Activated naive CD8-positive, alpha-beta T cell treated with anti-CD3 and anti-CD28 coated beads, Interleukin-2, amount 50 U/mL, for 16 hours (primary cell): ENCODE results near the gene TMC7.
"Not testable (repeated sequence)": the region's sequence is repeated elsewhere in the genome, so short reads cannot be mapped to it uniquely, and the experiment has no call there.

ENCODE experiments used
- DNase-seq: peaks from one replicate; pipeline ENCODE4 v3.0.0-alpha.2; 2020; ENCODE audit warnings: low read depth, low spot score

The TMC7 gene

GRCh38 chr16:18979936-18980335 lies 3.8 kb upstream of the TMC7 start:
- no peak for DNase-seq

GRCh38 chr16:18984435-18985005 lies 786 bp downstream of the TMC7 start:
- DNase-seq: no peak

GRCh38 chr16:18985256-18985655 lies 1.5 kb downstream of the TMC7 start:
- not testable (repeated sequence) for DNase-seq

GRCh38 chr16:18991731-18992130 lies 8.0 kb downstream of the TMC7 start:
- not testable (repeated sequence) for DNase-seq

- not testable (repeated sequence) for DNase-seq
These were observed 9.8 kb downstream of the TMC7 start for GRCh38 chr16:18993531-18993930.

- DNase-seq: not testable (repeated sequence)
These were observed 10.4 kb downstream of the TMC7 start for GRCh38 chr16:18994181-18994580.

- not testable (repeated sequence) for DNase-seq
These were observed 11.7 kb downstream of the TMC7 start for GRCh38 chr16:18995406-18995805.

GRCh38 chr16:18996536-18996935 lies 12.8 kb downstream of the TMC7 start:
- DNase-seq: not testable (repeated sequence)

GRCh38 chr16:18997001-18997400 lies 13.3 kb downstream of the TMC7 start:
- DNase-seq: not testable (repeated sequence)

- DNase-seq: no peak
These were observed 15.3 kb downstream of the TMC7 start for GRCh38 chr16:18999045-18999393.

- DNase-seq: no peak
These were observed 18.1 kb downstream of the TMC7 start for GRCh38 chr16:19001788-19002187.

- no peak for DNase-seq
These were observed 20.2 kb downstream of the TMC7 start for GRCh38 chr16:19003935-19004334.

GRCh38 chr16:19005561-19006445 lies 22.1 kb downstream of the TMC7 start:
- DNase-seq: no peak

- DNase-seq: no peak
These were observed 22.9 kb downstream of the TMC7 start for GRCh38 chr16:19006446-19007315.

- DNase-seq: no peak
These were observed 24.8 kb downstream of the TMC7 start for GRCh38 chr16:19008245-19009169.

GRCh38 chr16:19011169-19011731 lies 27.5 kb downstream of the TMC7 start:
- no peak for DNase-seq

- no peak for DNase-seq
These were observed 30.7 kb downstream of the TMC7 start for GRCh38 chr16:19014461-19014860.

- no peak for DNase-seq
These were observed 33.4 kb downstream of the TMC7 start for GRCh38 chr16:19017179-19017578.

GRCh38 chr16:19020689-19021088 lies 37.0 kb downstream of the TMC7 start:
- DNase-seq: no peak

- no peak for DNase-seq
These were observed 38.0 kb downstream of the TMC7 start for GRCh38 chr16:19021747-19022146.

GRCh38 chr16:19027416-19027815 lies 43.7 kb downstream of the TMC7 start:
- no peak for DNase-seq
